ENCODE results near the gene KLHL17.

KLHL17 gene

DNA sequence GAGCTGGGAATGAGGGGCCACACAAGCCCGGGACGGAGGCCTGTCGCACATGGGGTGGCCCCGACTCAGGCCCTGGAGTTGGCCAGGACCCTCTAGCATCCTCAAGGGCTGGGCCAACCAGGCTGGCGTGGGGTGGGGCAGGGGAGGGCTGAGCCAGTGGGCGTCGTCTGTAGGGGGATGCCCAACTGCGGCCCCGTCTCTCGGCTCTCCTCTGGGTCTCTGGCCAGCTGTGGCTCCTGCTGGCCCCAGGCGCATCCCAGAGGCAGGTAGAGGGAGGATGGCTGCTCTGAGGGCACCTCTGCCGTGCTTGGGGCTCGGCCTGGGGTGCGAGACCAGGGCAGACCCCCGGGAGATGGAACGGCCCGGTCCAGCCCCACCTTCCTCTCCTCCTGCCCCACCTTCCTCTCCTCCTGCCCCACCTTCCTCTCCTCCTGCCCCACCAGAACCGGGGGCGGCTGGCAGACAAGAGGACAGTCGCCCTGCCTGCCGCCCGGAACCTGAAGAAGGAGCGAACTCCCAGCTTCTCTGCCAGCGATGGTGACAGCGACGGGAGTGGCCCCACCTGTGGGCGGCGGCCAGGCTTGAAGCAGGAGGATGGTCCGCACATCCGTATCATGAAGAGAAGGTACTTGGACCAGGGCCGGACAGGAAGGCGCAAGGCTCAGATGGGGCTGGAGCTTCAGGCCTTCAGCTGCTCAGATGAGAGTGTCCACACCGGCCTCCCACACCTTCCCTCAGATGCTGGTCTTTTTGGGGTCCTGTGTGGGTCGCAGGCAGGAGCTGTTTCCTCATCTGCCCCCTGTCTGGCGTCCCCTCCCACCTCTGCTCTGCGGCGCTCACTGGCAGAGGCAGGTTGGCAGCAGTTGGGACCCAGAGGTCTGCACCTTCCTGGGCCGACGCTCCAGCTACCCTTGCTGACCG is 30.4 kb upstream of the KLHL17 start:
- no peak overlapping the region for H2AFZ ChIP-seq
- TF ChIP-seq, protein P1, sequence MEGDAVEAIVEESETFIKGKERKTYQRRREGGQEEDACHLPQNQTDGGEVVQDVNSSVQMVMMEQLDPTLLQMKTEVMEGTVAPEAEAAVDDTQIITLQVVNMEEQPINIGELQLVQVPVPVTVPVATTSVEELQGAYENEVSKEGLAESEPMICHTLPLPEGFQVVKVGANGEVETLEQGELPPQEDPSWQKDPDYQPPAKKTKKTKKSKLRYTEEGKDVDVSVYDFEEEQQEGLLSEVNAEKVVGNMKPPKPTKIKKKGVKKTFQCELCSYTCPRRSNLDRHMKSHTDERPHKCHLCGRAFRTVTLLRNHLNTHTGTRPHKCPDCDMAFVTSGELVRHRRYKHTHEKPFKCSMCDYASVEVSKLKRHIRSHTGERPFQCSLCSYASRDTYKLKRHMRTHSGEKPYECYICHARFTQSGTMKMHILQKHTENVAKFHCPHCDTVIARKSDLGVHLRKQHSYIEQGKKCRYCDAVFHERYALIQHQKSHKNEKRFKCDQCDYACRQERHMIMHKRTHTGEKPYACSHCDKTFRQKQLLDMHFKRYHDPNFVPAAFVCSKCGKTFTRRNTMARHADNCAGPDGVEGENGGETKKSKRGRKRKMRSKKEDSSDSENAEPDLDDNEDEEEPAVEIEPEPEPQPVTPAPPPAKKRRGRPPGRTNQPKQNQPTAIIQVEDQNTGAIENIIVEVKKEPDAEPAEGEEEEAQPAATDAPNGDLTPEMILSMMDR (IDR thresholded peaks at IDR 0.05), result no peak
- no peaks in the 10 kb centered on the region for H3K9me3 ChIP-seq (ENCODE audit: control insufficient read depth, low read length)

DNA sequence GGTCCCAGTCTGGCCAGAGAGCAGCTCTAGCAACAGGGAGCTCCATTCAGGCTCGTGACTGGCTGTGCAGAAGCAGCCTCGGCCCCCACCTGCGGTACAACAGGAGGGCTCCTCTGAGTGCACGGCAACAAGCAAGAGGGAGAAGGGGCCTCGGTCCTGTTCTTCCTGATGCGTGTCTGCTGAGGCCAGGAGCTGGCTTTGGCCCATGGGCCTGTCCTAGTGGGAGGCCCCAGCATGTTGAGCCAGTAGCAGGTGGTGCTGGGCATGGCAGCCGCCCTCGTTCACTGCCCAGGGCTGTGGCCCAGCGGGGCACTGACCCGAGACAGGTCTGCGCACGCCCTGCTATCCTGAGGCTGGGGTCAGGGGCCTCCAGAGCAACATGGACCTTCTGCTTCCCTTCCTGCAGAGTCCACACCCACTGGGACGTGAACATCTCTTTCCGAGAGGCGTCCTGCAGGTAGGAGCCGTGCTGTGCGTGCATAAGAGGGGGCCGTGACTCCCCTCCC is 29.7 kb upstream of the KLHL17 start:
- Histone ChIP-seq H3K9ac (no peak overlapping the region), H3K36me3 (ENCODE audit: control insufficient read depth, insufficient read depth, low read length) (no peaks in the 10 kb centered on the region), H3K4me1 (no peaks in the 10 kb centered on the region), H3K79me2 (no peaks in the 10 kb centered on the region), H3K4me2 (ENCODE audit: low read length) (no peak overlapping the region), H3K4me3 (ENCODE audit: low read depth, low read length) (no peak overlapping the region), H3K27me3 (ENCODE audit: control insufficient read depth, insufficient read depth, low read length) (no peaks in the 10 kb centered on the region), H3K27ac (no peak overlapping the region), H2AFZ (no peak overlapping the region), H3K9me3 (ENCODE audit: control insufficient read depth, low read length) (no peaks in the 10 kb centered on the region)
- TF ChIP-seq, protein P1 (IDR thresholded peaks at IDR 0.05), result no peak

More for the DNA sequence above, 30.4 kb upstream of the KLHL17 start:
- Histone ChIP-seq H3K4me1 (no peaks in the 10 kb centered on the region), H3K4me2 (ENCODE audit: low read length) (no peak overlapping the region), H3K79me2 (no peaks in the 10 kb centered on the region), H3K27ac (no peak overlapping the region), H3K27me3 (ENCODE audit: control insufficient read depth, insufficient read depth, low read length) (no peaks in the 10 kb centered on the region), H3K4me3 (ENCODE audit: low read depth, low read length) (no peak overlapping the region), H3K36me3 (ENCODE audit: control insufficient read depth, insufficient read depth, low read length) (no peaks in the 10 kb centered on the region), H3K9ac (no peak overlapping the region)

DNA sequence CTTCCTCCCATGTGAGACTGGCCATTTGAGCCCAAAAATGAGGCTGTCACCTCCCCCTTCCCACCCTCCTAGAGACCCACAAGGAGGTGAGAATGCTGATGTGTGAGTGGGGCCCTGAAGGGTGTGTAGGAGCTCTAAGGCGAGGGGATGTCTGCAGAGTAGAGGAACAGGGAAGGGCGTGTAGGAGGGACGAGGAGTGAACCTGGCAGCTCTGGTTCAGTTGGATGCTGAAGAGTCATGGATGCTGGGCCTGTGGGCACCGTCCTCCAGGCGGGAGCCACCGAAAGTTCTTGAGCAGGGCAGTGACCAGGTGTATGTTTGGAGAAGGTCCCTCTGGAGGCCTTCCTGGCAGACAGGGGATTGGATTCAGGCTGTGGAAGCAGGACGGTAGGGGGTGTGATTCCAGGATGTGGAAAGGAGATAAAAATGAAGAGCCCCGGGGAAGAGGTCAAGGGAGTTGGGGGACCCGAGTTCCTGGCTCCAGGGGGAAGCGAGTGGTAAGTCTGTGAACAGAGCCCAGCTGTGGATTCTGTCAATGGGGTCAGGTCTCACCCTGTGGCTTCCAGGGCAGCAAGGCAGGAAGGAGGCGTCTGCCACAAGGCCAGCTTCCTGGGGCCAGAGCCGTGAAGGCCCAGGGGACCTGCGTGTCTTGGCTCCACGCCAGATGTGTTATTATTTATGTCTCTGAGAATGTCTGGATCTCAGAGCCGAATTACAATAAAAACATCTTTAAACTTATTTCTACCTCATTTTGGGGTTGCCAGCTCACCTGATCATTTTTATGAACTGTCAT is 28.8 kb upstream of the KLHL17 start:
- Histone ChIP-seq H3K9ac (no peak overlapping the region), H3K79me2 (no peaks in the 10 kb centered on the region), H3K4me2 (ENCODE audit: low read length) (no peak overlapping the region), H3K4me1 (no peaks in the 10 kb centered on the region), H3K27ac (no peak overlapping the region), H3K36me3 (ENCODE audit: control insufficient read depth, insufficient read depth, low read length) (no peaks in the 10 kb centered on the region), H3K9me3 (ENCODE audit: control insufficient read depth, low read length) (no peaks in the 10 kb centered on the region), H2AFZ (no peak overlapping the region), H3K27me3 (ENCODE audit: control insufficient read depth, insufficient read depth, low read length) (no peaks in the 10 kb centered on the region), H3K4me3 (ENCODE audit: low read depth, low read length) (no peak overlapping the region)
- TF ChIP-seq, protein P1 (IDR thresholded peaks at IDR 0.05), result no peak

DNA sequence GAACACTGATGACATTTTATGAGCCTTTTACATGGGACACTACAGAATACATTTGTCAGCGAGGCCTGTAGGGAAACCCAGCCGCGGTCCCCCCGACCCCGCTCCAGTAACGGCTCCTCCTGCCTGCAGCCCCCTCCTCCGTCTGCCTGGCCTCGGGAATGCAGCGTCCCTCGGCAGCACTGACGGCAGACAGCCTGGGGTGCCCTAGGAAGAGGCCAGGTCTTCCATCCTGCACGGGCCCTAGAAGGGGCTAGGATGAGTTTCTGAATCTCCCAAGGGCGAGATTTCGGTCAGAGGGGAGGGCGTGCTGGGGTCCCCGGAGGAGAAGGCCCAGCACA is 28.2 kb upstream of the KLHL17 start:
- no peaks in the 10 kb centered on the region for H3K27me3 ChIP-seq (ENCODE audit: control insufficient read depth, insufficient read depth, low read length)

More for the DNA sequence above, 28.2 kb upstream of the KLHL17 start:
- H3K9ac ChIP-seq, result no peak overlapping the region
- no peaks in the 10 kb centered on the region for H3K9me3 ChIP-seq (ENCODE audit: control insufficient read depth, low read length)
- H3K79me2 ChIP-seq, result no peaks in the 10 kb centered on the region
- H3K4me1 ChIP-seq, result no peaks in the 10 kb centered on the region
- H3K4me3 ChIP-seq (ENCODE audit: low read depth, low read length), result no peak overlapping the region
- no peak overlapping the region for H2AFZ ChIP-seq
- no peak overlapping the region for H3K4me2 ChIP-seq (ENCODE audit: low read length)
- H3K27ac ChIP-seq, result no peak overlapping the region
- no peaks in the 10 kb centered on the region for H3K36me3 ChIP-seq (ENCODE audit: control insufficient read depth, insufficient read depth, low read length)
- TF ChIP-seq, protein P1 (IDR thresholded peaks at IDR 0.05), result no peak

All from parathyroid adenoma (tissue), 2 donors.